HEK293T (cell line): ENCODE data around the gene FBXO34.

Experiments used
- CTBP1 ChIP-seq: fragments of 450-650 bp; IDR thresholded peaks from 2 replicates; pipeline ENCODE4 v1.6.1; 2016; ENCODE audit warnings: borderline replicate concordance
- ELF4 ChIP-seq: fragments of 450-650 bp; IDR thresholded peaks from 2 replicates; pipeline ENCODE4 v1.6.1; 2017; ENCODE audit warnings: antibody characterized with exemption
- LEF1 ChIP-seq: fragments of 450-650 bp; IDR thresholded peaks from 2 replicates; pipeline ENCODE4 v1.6.1; 2017; ENCODE audit warnings: mild to moderate bottlenecking, borderline replicate concordance

- no peak for TF ChIP-seq ELF4
- TF ChIP-seq CTBP1: no peak
- TF ChIP-seq LEF1: no peak
Measured at GRCh38 chr14:55221968-55222367, 49.3 kb upstream of the FBXO34 start.
